DLD1 (cell line): ENCODE data around the gene LRRC4C.
"Not testable (repeated sequence)": the region's sequence is repeated elsewhere in the genome, so short reads cannot be mapped to it uniquely, and the experiment has no call there.

ENCODE experiments used
- in situ Hi-C: cut with HindIII; loops from 2 replicates; pipeline ENCODE4 v1.10.0; 2017; ENCODE audit warnings: low sequenced_read_pairs

LRRC4C gene

DNA sequence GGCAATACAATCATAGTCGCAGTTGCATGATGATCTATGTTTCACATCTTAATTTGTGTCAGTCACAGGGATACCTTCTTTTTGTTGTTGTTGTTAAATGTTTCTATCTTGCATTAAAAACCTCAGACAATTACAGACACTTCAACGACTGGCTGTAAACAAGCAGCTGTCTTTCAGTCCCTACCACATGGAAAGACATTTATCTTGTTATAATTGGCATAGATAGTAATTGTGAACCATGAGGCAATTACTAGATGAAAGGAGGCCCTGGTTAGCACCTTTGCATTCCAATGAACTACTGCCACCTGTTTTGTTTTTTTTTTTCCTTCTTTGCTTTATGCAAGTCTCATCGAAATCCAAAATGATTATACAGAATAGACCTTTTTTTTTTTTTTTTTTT lies 416.8 kb downstream of the LRRC4C start:
- in situ Hi-C loops = no loop called here

DNA sequence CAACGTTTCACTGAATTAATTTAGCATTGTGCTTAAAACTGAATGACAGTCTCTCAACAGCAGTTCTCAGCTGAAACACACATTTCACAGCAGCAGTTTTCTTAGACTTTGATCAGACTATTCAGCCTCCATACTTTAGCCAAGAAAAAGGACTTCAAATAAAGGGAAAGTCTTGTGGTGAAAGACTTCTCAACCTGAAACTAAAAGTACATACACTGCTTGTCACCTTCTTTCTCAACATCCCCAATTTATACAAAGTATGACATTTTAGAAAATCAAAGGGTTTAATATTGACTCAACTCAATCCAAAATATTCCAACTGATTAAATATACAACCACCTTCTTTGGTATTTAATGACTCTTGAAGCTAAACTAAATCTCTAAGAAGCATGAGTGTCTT lies 419.0 kb downstream of the LRRC4C start:
- in situ Hi-C loops = no loop called here

DNA sequence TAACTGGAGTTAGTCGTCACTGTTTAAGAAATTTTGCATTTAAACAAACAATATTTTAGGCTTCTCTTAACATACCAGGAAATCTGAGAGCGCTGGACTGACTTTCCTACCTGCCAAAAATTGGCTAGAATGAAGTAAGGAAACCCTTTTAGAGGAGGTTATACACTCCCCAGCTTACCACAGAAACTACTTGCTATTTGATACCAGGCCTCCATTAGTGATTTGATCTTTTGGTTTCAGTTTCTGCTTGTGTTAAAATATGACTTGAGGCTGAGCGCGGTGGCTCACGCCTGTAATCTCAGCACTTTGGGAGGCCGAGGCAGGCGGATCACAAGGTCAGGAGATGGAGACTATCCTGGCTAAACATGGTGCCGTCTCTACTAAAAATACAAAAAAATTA lies 419.9 kb downstream of the LRRC4C start:
- in situ Hi-C loops = no loop called here

DNA sequence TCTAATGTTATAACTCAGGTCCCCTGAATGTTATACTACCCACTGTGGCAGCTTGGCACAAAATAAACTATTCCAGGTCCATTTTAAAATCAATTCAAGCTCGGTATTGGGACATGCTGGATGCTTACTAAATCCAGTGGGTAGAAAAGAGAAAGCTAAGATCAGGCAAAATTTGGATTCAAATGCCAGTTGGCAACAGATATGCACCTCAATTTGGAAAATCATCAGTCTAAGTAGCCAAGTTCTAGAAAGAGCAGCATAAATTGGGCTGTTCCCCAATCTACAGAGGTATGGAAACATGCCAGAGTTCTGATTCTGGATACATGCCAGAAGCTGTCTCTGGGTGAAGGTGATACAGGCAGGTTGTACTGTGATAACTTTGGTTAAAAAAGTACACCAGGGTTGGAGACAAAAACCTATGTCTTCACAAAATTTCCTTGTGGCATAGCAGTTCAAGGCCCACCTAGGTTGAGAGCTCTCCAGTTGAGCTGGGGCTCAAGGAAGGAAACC lies 427.8 kb downstream of the LRRC4C start:
- in situ Hi-C loops = no loop called here

DNA sequence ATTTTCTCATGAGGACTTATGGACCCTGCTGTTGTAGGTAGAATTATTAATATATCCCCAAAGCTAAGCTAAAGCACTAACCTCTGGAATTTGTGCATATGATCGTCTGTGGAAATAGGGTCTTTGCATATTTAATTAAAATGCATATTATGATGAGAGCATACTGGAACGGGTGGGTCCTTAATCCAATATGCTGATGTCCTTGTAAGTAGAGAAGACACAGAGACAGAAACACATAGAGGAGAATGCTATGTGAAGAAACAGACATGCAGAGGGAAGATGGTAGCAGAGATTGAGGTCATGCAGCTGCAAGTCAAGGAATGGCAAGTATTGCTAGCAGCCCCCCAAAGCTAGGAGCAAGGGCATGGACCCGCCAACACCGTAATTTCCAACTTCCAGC lies 439.2 kb downstream of the LRRC4C start:
- in situ Hi-C loops = no loop called here

DNA sequence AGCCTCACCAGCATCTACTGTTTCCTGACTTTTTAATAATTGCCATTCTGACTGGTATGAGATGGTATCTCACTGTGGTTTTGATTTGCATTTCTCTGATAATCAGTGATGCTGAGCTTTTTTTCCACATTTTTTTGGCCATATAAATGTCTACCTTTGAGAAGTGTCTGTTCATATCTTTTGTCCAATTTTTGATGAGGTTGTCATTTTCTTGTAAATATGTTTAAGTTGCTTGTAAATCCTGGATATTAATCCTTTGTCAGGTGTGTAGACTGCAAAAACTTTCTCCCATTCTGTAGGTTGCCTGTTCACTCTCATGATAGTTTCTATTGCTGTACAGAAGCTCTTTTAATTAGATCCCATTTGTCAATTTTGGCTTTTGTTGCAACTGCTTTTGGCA lies 439.8 kb downstream of the LRRC4C start:
- in situ Hi-C loops = not testable (repeated sequence)

DNA sequence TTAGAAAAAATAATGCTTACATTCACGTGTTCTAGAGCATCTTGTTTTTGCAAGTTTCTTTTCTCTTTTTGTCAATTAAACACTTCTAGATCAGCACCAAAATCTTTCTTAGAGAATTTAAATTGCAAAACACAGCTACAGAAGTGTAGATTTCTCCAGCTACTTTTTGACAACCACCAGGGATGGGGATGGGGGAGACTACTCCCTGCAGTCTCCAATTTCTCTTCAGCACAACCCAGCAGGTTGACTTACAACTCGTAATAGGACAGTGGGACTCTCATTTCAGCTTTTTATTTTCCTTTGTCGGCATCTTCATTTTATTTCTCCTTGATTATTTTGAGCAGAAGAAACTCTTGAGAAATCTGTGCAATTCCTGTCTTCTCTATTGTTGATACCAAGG lies 441.2 kb downstream of the LRRC4C start:
- in situ Hi-C loops = no loop called here

DNA sequence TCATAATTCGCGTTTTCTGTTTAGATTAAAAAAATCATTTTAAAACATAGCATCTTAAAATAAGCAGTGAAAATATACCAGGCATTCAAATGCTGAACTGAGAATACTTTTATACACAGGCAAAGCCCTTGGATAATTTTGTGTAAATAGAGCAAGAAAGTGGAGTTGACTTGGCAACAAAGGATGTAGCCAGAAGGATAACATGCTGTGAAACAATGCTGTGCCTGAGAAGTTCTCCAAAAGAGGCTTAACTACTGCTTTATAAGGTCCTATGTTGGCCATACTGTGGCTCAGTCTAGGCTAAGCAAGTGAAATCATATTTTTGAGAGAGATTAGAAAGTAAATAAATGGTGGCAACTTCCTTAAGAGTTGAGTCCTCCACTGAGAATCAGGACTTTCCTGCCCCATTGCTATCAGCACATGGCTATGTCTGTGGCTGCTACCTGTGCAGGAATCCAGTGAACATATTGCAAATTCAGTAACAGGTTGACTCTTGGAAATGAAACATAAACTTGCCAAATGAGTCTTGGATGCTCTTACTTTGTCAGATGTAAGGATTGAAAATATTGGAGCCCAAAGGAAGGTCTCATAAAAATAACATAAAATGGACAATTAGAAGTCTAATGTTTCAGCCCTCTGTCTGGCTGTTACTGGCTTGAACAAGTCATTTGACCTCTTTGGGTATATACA lies 448.9 kb downstream of the LRRC4C start:
- in situ Hi-C loops = no loop called here

DNA sequence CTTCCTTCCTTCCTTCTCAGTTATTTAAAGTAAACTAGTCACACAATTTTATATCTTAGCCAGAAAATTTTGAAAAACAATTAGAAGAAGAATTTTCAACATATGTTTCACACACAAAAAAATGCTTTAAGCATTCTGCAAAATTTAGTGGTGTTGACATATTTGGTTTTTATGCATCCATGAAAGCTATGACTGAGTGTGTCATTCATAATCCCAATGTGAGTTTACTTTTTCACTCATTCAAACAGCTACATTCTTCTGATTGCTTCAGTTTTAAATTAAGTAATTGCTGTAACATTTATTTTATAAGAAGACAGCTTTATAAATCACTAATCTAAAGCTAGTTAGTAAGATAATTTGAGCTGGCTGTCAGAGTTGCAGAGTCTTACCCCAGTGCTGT lies 453.5 kb downstream of the LRRC4C start:
- in situ Hi-C loops = no loop called here

DNA sequence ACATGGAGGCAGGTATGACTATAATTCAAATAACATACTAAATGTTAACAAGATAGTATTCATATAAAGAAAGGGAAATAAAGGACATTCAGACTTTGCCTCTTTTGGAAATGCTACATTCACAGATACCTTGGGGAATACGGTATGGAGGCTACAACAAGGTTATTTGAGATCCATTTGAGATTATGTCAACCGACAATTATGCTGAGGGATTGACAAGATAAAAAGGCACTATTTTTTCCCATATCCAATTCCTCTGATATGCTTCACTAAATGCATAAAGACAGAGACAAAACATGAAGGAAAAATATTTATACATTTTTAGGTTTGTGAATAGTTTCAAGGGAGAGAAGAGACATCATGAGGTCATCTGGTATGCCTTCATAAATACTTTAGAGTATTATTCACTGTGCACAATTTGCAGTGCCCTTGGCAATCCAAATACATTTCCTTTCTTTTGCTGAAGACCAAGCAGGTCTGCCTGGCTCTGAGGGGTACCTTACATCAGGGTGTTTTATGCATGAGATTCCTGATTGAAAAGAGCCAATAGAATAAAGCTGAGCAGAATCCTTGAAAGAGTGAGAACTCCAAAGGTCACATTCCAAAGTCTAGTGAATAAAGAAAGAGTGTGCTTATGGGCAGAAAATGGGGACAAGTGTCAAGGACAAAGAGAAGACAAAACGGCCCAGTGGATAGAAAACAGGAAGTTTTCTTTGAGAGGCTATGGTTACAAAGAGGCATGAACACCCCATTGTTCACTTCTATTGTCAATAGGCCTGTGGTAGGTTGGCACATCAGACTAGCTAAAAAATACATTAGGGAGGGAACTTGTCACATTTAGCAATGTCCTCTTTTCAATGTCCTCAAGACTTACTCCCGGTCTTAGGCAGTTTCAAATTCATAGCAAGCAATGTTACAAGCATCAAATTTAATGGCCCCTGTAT lies 455.8 kb downstream of the LRRC4C start:
- in situ Hi-C loops = no loop called here

DNA sequence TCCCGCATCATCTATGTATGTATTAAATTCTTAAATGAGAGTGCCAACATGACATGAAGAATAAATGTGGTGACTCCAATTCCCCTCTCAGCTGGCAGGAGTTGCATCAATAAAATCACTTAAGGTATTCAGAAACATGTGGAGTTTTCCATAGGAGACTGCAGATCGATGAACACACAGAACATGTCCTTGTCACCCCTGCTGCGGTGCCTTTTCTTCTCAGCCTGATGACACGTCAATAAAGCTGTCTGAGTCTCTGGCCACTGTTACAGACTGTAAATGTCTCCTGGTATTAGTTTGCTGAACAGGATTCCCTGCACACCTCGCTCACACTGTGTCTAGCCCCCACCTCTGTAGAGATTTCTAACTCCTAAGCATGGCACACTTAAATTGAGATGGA lies 460.5 kb downstream of the LRRC4C start:
- in situ Hi-C loops = no loop called here

DNA sequence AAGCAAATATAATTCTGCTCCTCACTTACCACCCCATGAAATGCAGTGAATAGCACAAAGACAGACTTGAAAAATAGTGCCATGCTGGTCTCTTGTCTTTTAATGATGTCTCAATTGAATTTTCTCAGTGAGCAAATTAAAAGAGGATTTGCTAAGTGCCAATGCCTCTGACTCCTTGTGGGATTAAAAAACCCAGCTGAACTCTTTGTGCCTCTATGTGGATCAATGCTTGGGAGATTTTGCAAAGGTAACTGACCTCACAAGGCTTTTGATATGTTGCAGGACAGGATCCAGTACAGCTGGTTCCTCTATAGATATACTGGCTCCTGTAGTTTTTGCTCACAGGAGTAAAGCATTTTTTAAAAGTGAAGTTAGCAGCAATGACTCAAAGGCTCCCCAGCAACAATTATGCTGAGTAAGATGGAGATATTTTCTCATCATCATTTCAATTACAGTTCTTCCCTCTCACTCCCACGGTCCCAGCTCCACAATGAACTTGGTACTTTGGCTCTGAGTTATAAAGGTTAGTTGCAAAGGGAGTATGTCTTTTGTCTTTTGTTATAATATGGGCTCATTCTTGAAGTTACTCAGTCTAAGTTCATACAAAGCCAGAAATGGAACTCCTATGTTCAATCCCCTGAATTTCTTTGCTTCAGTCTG lies 471.5 kb downstream of the LRRC4C start:
- in situ Hi-C loops = no loop called here

DNA sequence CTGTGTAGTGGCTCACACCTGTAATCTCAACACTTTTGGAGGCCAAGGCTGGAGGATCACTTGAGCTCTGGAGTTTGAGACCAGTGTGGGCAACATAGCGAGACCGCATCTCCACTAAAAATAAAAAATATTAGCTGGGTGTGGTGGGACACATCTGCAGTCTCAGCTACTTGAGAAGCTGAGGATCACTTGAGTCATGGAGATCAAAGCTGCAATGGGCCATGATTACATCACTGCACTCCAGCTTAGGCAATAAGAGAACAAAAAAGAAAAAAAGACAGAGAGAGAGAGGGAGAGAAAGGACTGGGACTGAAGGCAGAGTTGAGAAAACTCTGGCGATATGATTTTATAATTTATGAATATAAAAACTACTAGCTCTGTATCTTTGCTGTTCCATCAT lies 473.1 kb downstream of the LRRC4C start:
- in situ Hi-C loops = no loop called here

DNA sequence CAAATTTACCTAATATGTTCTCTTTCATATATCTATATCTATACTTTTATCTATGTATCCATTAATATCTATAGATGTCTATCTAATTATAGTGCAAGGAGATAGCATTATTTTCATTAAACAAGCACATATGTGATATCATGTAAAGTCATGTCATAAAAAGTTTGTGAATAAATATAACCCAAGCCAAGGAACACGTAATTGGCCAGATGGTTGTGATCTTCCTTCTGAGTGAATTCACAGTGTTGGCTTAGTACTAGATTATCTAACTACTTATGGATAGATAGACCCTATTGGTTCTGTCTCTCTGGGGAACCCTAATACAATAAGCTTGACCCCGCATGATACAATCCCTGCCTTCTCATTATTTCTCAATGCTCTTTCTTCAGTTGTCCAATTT lies 484.4 kb downstream of the LRRC4C start:
- in situ Hi-C loops = no loop called here

DNA sequence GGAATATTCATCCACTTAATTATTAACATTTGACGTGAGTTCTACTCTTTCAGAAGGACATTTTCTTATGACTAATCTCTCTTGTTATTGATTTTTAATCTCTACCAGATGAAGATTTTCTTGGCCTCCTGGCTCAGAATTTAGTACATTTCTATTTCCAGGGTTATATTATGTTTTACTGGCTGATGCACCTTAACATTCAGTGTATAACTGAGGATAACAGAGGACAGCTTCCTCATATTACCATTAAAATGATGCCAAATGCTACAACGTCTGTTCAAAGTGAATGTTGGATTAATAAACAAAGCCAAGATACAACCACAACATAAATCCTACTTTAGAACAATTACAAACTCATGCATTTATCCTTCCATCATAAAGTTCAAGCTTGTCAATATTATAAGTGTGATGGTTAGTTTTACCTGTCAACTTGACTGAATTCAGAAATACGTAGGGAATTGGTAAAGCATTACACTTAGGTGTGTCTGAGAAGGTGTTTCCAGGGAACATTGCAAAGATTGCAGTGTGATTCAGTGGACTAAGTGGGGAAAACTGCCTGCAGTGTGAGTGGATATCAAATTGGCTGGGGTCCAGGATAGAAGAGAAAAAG lies 485.2 kb downstream of the LRRC4C start:
- in situ Hi-C loops = no loop called here

DNA sequence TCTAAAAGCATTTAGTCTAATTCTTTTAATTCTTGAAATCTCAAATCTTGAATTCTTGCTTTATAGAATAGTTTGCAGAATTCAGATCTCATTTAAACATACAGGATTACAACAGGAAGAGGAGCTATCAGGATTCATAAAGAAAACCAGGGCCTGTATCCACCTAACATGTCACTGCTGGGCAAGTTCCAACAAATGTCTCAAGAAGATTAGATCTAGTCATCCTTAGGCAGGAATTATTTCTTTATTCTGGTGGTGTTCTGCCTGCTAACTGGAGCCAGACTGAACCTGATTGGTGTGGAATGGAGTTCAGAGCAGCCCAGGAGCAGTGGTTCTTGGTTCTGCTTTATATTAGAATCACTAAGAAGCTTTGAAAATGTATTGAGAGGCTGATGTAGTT lies 500.7 kb downstream of the LRRC4C start:
- in situ Hi-C loops = no loop called here

DNA sequence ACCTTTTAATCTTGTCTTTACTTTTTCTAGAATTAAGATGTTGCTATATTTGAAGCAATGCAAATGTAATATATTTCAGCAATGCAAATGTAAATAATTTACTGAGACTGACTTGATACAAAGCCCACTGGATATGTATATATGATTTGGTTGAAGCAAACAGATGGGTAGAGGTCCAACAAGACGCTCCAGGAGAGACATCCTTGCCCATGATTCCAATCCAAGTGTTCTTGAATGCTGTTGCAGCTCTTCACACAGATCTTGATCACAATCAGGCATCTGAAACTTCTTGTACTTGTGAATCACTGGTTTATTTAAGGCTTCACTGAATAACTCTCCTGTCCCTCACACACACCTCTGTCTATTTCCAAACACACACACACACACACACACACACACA lies 507.0 kb downstream of the LRRC4C start:
- in situ Hi-C loops = no loop called here

DNA sequence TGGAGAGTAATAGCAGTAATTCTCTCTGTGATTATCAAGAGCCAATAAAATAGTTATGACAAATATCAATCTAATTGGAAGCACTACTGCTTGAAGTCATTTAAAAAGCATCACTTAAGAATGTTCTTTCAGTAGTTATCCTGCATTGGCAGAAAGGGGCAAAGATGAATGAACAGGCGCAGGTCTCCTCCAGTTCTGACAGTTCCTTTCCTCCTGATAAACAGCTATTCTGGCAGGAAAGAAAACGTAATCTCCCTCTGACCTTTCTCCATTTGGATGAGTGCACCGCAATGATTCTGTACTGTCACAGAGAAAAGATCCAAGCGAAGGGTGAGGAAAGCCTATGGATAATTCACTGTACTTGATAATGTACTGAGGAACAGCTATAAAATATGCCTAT lies 521.5 kb downstream of the LRRC4C start:
- in situ Hi-C loops = no loop called here

DNA sequence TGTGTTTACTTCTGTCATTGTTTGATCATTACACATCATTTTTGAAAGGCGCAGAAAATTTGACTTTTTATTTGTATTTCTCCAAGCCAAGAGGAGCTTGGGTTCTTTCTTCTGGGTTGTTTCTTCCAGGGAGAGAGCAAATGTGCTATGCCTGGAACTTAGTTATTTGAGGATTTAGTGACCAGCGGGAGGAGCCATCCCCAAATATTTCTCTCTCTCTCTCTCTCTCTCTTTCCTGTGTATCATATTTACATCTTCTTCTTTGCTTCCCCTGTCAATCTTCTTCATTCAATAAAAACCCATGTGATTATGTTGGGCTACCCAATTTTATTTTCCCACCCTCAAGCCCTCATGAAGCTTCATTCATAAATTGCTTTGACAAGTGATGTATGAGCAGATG lies 534.5 kb downstream of the LRRC4C start:
- in situ Hi-C loops = no loop called here

DNA sequence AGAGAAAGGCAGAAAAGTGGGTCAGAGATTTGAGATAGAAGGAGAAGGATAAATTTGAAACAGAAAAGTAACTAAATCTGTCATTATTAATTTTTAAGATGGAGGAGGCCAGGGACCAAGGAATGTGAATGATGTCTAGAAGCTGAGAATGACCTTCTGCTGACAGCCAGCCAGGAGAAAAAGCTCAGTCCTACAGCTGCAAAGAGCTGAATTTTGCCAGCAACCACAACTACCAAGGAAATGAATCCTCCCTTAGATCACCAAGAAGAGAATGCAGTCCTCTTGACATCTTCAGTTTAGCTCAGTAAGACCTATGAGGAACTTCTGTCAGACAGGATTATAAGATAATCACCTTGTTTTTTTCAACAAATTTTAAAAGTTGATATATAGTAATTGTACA lies 538.2 kb downstream of the LRRC4C start:
- in situ Hi-C loops = no loop called here

DNA sequence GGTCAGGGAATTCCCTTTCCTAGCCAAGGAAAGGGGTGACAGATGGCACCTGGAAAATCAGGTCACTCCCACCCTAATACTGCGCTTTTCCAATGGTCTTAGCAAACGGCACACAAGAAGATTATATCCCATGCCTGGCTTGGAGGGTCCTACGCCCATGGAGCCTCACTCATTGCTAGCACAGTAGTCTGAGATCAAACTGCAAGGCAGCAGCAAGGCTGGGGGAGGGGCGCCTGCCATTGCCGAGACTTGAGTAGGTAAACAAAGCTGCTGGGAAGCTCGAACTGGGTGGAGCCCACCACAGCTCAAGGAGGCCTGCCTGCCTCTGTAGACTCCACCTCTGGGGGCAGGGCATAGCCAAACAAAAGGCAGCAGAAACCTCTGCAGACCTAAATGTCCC lies 548.7 kb downstream of the LRRC4C start:
- in situ Hi-C loops = not testable (repeated sequence)
